Keratinocyte (primary cell): Measurements from ENCODE around the gene PTPRN2. TPM values are rescaled to one million over a fixed set of nuclear protein-coding genes. Genes with fewer than 3 reads are reported as not detected.

Experiments used
- DNase-seq: peaks from one replicate; pipeline ENCODE4 v3.0.0-alpha.2; 2011; ENCODE audit warnings: low read depth, missing footprints, low spot score
- FAIRE-seq: peaks from 2 replicates; lab custom pipeline; 2011; peaks lifted over from hg19 to GRCh38; lab: Jason Lieb, UNC
- H2AFZ ChIP-seq: 2 replicates; pipeline ENCODE4 v1.6.0; 2012; ENCODE audit warnings: low read length, control low read depth, inconsistent platforms; ENCODE audit not compliant: control insufficient read depth
- H3K27ac ChIP-seq: 2 replicates; pipeline ENCODE4 v1.5.1; 2011; ENCODE audit warnings: low read length; ENCODE audit not compliant: control insufficient read depth, insufficient read depth
- H3K27me3 ChIP-seq: 3 replicates; pipeline ENCODE4 v1.6.0; 2011; ENCODE audit warnings: low read length; ENCODE audit not compliant: control insufficient read depth, insufficient read depth; ENCODE audit errors: extremely low read depth
- H3K36me3 ChIP-seq, 2 experiments: 2 replicates in 1 of 2; 3 replicates in 1 of 2; pipeline ENCODE4 v1.5.1; 2011; ENCODE audit warnings: low read length in 2 of 2, mild to moderate bottlenecking in 1 of 2; ENCODE audit not compliant: control insufficient read depth in 2 of 2, insufficient read depth in 2 of 2; ENCODE audit errors: extremely low read depth in 1 of 2
- H3K4me1 ChIP-seq: 3 replicates; pipeline ENCODE4 v1.5.1; 2011; ENCODE audit warnings: low read length; ENCODE audit not compliant: control insufficient read depth, insufficient read depth; ENCODE audit errors: extremely low read depth
- H3K4me2 ChIP-seq: 3 replicates; pipeline ENCODE4 v1.6.0; 2011; ENCODE audit warnings: low read depth, low read length; ENCODE audit not compliant: control insufficient read depth, insufficient read depth; ENCODE audit errors: extremely low read depth
- H3K4me3 ChIP-seq, 3 experiments: fragments of 200-600 bp in 1 of 3; sonication (generic) in 1 of 3; 2 replicates in 2 of 3; 3 replicates in 1 of 3; pipeline ENCODE4 v1.5.1; 2011 to 2016; ENCODE audit warnings: low read length in 3 of 3, mild to moderate bottlenecking in 3 of 3, control low read depth in 2 of 3, inconsistent platforms in 1 of 3, low read depth in 1 of 3, mixed read lengths in 1 of 3, mixed run types in 1 of 3, moderate library complexity in 1 of 3; ENCODE audit not compliant: control insufficient read depth in 2 of 3, insufficient read depth in 2 of 3; ENCODE audit errors: extremely low read depth in 1 of 3
- H3K79me2 ChIP-seq: 2 replicates; pipeline ENCODE4 v1.6.0; 2012; ENCODE audit warnings: low read length; ENCODE audit not compliant: control insufficient read depth, insufficient read depth
- H3K9ac ChIP-seq: 3 replicates; pipeline ENCODE4 v1.6.0; 2011; ENCODE audit warnings: low read length; ENCODE audit not compliant: control insufficient read depth, insufficient read depth; ENCODE audit errors: extremely low read depth
- H3K9me1 ChIP-seq: 3 replicates; pipeline ENCODE4 v1.6.0; 2011; ENCODE audit warnings: low read length; ENCODE audit not compliant: control insufficient read depth, insufficient read depth; ENCODE audit errors: extremely low read depth
- H3K9me3 ChIP-seq: 2 replicates; pipeline ENCODE4 v1.5.1; 2012; ENCODE audit warnings: low read depth, low read length; ENCODE audit not compliant: control insufficient read depth
- H4K20me1 ChIP-seq: 3 replicates; pipeline ENCODE4 v1.6.0; 2011; ENCODE audit warnings: low read length; ENCODE audit not compliant: control insufficient read depth, insufficient read depth; ENCODE audit errors: extremely low read depth
- EZH2 ChIP-seq: IDR thresholded peaks from one replicate; pipeline ENCODE4 v1.6.1; 2012; ENCODE audit warnings: inconsistent platforms, mild to moderate bottlenecking, low read length, moderate library complexity
- dilution Hi-C: fragments of 300-500 bp; cut with MboI; formaldehyde crosslinking; loops from one replicate; pipeline ENCODE4 v1.7.0; 2020; ENCODE audit warnings: low sequenced_read_pairs; ENCODE audit not compliant: extremely low pct_ligation_motif_present
- polyA plus RNA-seq, 5 experiments: library from polyadenylated mRNA; depleted of rRNA in 3 of 5; stranded (reverse) in 3 of 5; stranded (forward) in 1 of 5; unstranded in 1 of 5; fragments of >200 nt; gene quantifications; 1 replicate in 1 of 5; 2 replicates in 3 of 5; 3 replicates in 1 of 5; pipeline versions ENCODE4 v1.2.1 to v1.2.3, GENCODE V29; 2011 to 2012; ENCODE audit warnings: missing spikeins in 2 of 5, low read depth in 1 of 5, low replicate concordance in 1 of 5
- TF ChIP-seq, protein P1 (sequence below), 3 experiments: IDR thresholded peaks in 1 of 3; conservative IDR thresholded peaks in 1 of 3; optimal IDR thresholded peaks in 1 of 3; 2 replicates in 2 of 3; 3 replicates in 1 of 3; pipeline versions ENCODE3 to v1.5.1; 2011; ENCODE audit warnings: low read length in 3 of 3, mild to moderate bottlenecking in 3 of 3, moderate library complexity in 2 of 3, control low read depth in 1 of 3, inconsistent platforms in 1 of 3; ENCODE audit not compliant: insufficient read depth in 2 of 3; ENCODE audit errors: extremely low read depth in 1 of 3

The PTPRN2 gene
- polyA plus RNA-seq, 1 donor (not counting 4 experiments of a cell fraction or from before 2014, with no cell fraction given) = not detected

DNA sequence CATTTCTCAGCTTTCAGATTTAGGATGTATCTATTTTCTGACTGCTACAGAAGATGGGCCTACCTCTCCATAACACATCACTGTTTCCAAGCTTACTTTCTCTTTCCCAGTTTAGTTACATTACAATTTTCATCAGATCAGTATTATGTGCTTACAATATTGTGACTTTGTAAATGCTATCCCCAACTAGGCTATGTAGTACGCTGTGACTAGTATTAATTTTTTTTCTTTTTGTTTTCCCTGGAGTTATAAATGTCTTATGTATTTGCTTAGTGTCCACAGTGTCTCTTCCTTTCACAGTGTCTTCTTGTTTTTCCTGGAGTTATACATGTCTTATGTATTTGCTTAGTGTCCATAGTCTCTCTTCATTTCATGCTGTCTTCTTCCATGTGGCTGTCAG lies 188.9 kb downstream of the PTPRN2 start:
- dilution Hi-C loops = no loop called here

DNA sequence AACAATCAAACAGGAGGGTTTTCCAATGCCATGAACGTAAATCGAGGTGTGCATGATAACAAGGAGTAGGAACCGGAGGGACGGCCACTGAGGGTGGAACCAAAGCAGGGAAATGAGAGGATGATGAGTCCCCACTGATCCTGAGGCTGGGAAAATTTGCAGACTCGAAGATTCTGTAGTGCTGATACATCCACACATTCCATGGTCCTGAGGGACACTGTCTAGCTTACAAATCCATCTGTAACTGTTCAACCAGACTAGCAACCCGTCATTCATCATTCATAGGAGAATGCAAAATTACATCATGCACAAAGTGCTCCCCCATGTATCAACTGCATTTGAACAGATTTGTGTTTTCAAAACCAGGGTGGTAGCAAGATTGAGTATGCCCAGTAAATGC lies 189.7 kb downstream of the PTPRN2 start:
- H3K36me3 ChIP-seq = no peaks in the 10 kb centered on the region
- H2AFZ ChIP-seq = no peak overlapping the region
- H3K27ac ChIP-seq = no peak overlapping the region
- TF ChIP-seq, protein P1, sequence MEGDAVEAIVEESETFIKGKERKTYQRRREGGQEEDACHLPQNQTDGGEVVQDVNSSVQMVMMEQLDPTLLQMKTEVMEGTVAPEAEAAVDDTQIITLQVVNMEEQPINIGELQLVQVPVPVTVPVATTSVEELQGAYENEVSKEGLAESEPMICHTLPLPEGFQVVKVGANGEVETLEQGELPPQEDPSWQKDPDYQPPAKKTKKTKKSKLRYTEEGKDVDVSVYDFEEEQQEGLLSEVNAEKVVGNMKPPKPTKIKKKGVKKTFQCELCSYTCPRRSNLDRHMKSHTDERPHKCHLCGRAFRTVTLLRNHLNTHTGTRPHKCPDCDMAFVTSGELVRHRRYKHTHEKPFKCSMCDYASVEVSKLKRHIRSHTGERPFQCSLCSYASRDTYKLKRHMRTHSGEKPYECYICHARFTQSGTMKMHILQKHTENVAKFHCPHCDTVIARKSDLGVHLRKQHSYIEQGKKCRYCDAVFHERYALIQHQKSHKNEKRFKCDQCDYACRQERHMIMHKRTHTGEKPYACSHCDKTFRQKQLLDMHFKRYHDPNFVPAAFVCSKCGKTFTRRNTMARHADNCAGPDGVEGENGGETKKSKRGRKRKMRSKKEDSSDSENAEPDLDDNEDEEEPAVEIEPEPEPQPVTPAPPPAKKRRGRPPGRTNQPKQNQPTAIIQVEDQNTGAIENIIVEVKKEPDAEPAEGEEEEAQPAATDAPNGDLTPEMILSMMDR (optimal IDR thresholded peaks at IDR 0.05 in 1 of 3, IDR thresholded peaks at IDR 0.05 in 1 of 3, conservative IDR thresholded peaks at IDR 0.05 in 1 of 3; ENCODE audit: extremely low read depth in 1 of 3, insufficient read depth in 2 of 3, low read length in 3 of 3) = no peak
- TF ChIP-seq EZH2 = no peak
- dilution Hi-C loops = no loop called here
- H3K4me3 ChIP-seq = no peak overlapping the region
- peaks cover 7% of the 10 kb centered on the region for H3K9me3 ChIP-seq
- no peaks in the 10 kb centered on the region for H3K79me2 ChIP-seq
- H3K4me2 ChIP-seq = no peak overlapping the region
- no peak for DNase-seq
- H3K9ac ChIP-seq = no peak overlapping the region
- H3K27me3 ChIP-seq = no peaks in the 10 kb centered on the region
- FAIRE-seq = no peak
- no peaks in the 10 kb centered on the region for H3K4me1 ChIP-seq
- H3K9me1 ChIP-seq = no peaks in the 10 kb centered on the region
- no peaks in the 10 kb centered on the region for H4K20me1 ChIP-seq

More for the DNA sequence above, 188.9 kb downstream of the PTPRN2 start:
- H2AFZ ChIP-seq = no peak overlapping the region
- H3K4me2 ChIP-seq = no peak overlapping the region
- FAIRE-seq (no peak), DNase-seq (no peak)
- no peak overlapping the region for H3K4me3 ChIP-seq
- no peaks in the 10 kb centered on the region for H4K20me1 ChIP-seq
- no peak overlapping the region for H3K9ac ChIP-seq
- no peaks in the 10 kb centered on the region for H3K4me1 ChIP-seq
- H3K27me3 ChIP-seq = no peaks in the 10 kb centered on the region
- no peaks in the 10 kb centered on the region for H3K9me1 ChIP-seq
- peaks cover 5% of the 10 kb centered on the region for H3K9me3 ChIP-seq
- no peaks in the 10 kb centered on the region for H3K79me2 ChIP-seq
- TF ChIP-seq, protein P1 (optimal IDR thresholded peaks at IDR 0.05 in 1 of 3, IDR thresholded peaks at IDR 0.05 in 1 of 3, conservative IDR thresholded peaks at IDR 0.05 in 1 of 3; ENCODE audit: extremely low read depth in 1 of 3, insufficient read depth in 2 of 3, low read length in 3 of 3) = no peak
- TF ChIP-seq EZH2 = no peak
- no peaks in the 10 kb centered on the region for H3K36me3 ChIP-seq
- no peak overlapping the region for H3K27ac ChIP-seq
